BLaER1 (cell line): ENCODE data around the gene EEF1A2.

ENCODE experiments used
- H3K27ac ChIP-seq: shearing (Covaris generic); formaldehyde crosslinking; 2 replicates; pipeline ENCODE4 v1.8.1; 2022
- H3K27me3 ChIP-seq: shearing (Covaris generic); formaldehyde crosslinking; 2 replicates; pipeline ENCODE4 v1.8.1; 2022
- H3K36me3 ChIP-seq: shearing (Covaris generic); formaldehyde crosslinking; 2 replicates; pipeline ENCODE4 v1.8.1; 2022
- H3K4me1 ChIP-seq: shearing (Covaris generic); formaldehyde crosslinking; 2 replicates; pipeline ENCODE4 v1.8.1; 2022
- H3K4me2 ChIP-seq: shearing (Covaris generic); formaldehyde crosslinking; 2 replicates; pipeline ENCODE4 v1.8.1; 2022
- H3K4me3 ChIP-seq: shearing (Covaris generic); formaldehyde crosslinking; 2 replicates; pipeline ENCODE4 v1.8.1; 2022
- H3K9ac ChIP-seq: shearing (Covaris generic); formaldehyde crosslinking; 2 replicates; pipeline ENCODE4 v1.8.1; 2022
- H3K9me3 ChIP-seq: shearing (Covaris generic); formaldehyde crosslinking; 2 replicates; pipeline ENCODE4 v1.8.1; 2022
- H4K20me1 ChIP-seq: shearing (Covaris generic); formaldehyde crosslinking; 2 replicates; pipeline ENCODE4 v1.8.1; 2022
- Cebpa-rat ChIP-seq: shearing (Covaris generic); IDR thresholded peaks from 2 replicates; pipeline ENCODE4 v1.8.1; 2022

EEF1A2 gene

GRCh38 chr20:63471002-63471716, 27.7 kb downstream of the EEF1A2 start:
- H3K9ac ChIP-seq: no peak overlapping the region
- H4K20me1 ChIP-seq: peaks cover 91% of the 10 kb centered on the region
- no peak for TF ChIP-seq Cebpa-rat
- peaks cover 46% of the 10 kb centered on the region for H3K4me1 ChIP-seq
- peak overlapping the region; percentile 69 for H3K4me3 ChIP-seq
- no peaks in the 10 kb centered on the region for H3K36me3 ChIP-seq
- peak overlapping the region; percentile 93 for H3K4me2 ChIP-seq
- no peak overlapping the region for H3K27ac ChIP-seq
- H3K27me3 ChIP-seq: peaks cover 97% of the 10 kb centered on the region
- no peaks in the 10 kb centered on the region for H3K9me3 ChIP-seq

DNA sequence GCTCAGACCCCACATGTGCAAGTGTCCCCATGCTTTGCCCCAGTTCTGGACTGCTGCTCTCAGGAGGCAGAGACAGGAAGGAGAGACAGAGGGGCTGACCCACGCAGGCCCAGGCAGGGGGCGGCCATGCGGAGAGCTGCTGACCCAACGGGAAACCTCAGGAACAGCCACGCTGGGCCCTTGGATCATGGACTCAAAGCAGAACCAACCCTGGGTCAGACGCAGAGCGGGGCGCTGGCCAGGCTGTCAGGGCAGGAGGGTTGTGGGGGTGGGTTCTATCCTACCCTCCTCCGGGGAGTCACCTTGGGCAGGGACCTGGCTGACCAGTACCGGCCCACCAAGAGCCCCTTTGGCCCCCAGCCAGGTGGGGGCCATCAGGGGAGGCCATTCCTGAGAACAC, 28.5 kb downstream of the EEF1A2 start:
- Histone ChIP-seq H3K27ac (no peak overlapping the region), H3K4me3 (peak overlapping the region; percentile 11; the same call in 1 of the 2 replicates), H4K20me1 (peaks cover 92% of the 10 kb centered on the region), H3K4me1 (peaks cover 45% of the 10 kb centered on the region), H3K36me3 (no peaks in the 10 kb centered on the region), H3K9ac (no peak overlapping the region), H3K27me3 (peaks cover 97% of the 10 kb centered on the region), H3K9me3 (no peaks in the 10 kb centered on the region), H3K4me2 (peak overlapping the region; percentile 93; the same call in 1 of the 2 replicates)
- no peak for TF ChIP-seq Cebpa-rat

GRCh38 chr20:63469713-63470101, 29.2 kb downstream of the EEF1A2 start:
- no peak overlapping the region for H3K4me2 ChIP-seq
- TF ChIP-seq Cebpa-rat: no peak
- H4K20me1 ChIP-seq: peaks cover 92% of the 10 kb centered on the region
- H3K9me3 ChIP-seq: no peaks in the 10 kb centered on the region
- peaks cover 97% of the 10 kb centered on the region for H3K27me3 ChIP-seq
- H3K27ac ChIP-seq: no peak overlapping the region
- no peak overlapping the region for H3K4me3 ChIP-seq
- H3K36me3 ChIP-seq: no peaks in the 10 kb centered on the region
- peaks cover 38% of the 10 kb centered on the region for H3K4me1 ChIP-seq
- no peak overlapping the region for H3K9ac ChIP-seq

DNA sequence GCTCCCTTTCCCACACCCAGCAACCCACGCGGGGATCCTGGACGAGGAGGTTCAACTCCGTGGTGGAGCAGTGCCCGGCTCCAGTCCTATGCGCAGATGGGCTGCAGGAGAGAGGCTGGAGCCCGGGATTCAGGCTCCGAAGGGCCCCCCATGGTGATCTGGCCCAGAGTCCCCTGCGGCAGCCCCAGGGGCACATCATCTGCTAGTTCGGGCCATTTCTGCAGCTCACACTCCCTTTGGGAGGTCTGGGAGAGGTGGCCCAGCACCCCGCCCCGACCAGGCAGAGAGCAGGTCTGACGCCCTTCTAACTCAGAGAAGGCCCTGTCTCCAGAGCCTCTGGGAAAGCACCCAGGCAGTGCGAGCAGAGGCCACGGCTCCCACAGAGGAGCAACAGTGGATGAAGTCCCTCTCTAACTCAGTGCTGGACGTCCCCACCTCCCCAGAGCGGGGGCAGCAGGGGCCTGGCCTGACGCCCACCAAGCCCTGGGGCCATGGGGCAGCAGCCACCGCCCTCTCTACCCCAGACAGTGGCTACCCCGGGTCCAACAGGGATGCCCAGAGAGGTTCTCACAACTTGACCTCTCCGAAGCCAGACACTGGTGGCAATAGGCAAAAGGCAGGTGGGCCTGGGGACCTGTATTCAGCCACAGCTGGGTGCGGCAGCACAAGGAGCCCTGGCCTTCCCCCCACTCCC, 29.7 kb downstream of the EEF1A2 start:
- H3K9me3 ChIP-seq: no peaks in the 10 kb centered on the region
- H3K27me3 ChIP-seq: peaks cover 97% of the 10 kb centered on the region
- no peak overlapping the region for H3K4me2 ChIP-seq
- H3K4me3 ChIP-seq: no peak overlapping the region
- peaks cover 32% of the 10 kb centered on the region for H3K4me1 ChIP-seq
- no peak overlapping the region for H3K27ac ChIP-seq
- H4K20me1 ChIP-seq: peaks cover 92% of the 10 kb centered on the region
- no peak overlapping the region for H3K9ac ChIP-seq
- no peak for TF ChIP-seq Cebpa-rat
- H3K36me3 ChIP-seq: no peaks in the 10 kb centered on the region

GRCh38 chr20:63468421-63468820, 30.5 kb downstream of the EEF1A2 start:
- Histone ChIP-seq H3K4me3 (no peak overlapping the region), H3K36me3 (no peaks in the 10 kb centered on the region), H3K9me3 (no peaks in the 10 kb centered on the region), H3K4me2 (no peak overlapping the region), H3K27me3 (peaks cover 97% of the 10 kb centered on the region), H4K20me1 (peaks cover 92% of the 10 kb centered on the region), H3K27ac (no peak overlapping the region), H3K9ac (no peak overlapping the region), H3K4me1 (peaks cover 25% of the 10 kb centered on the region)
- TF ChIP-seq Cebpa-rat: no peak

- H3K27ac ChIP-seq: no peak overlapping the region
- no peak for TF ChIP-seq Cebpa-rat
- no peaks in the 10 kb centered on the region for H3K36me3 ChIP-seq
- H3K4me3 ChIP-seq: no peak overlapping the region
- H3K9me3 ChIP-seq: no peaks in the 10 kb centered on the region
- H4K20me1 ChIP-seq: peaks cover 96% of the 10 kb centered on the region
- peaks cover 100% of the 10 kb centered on the region for H3K27me3 ChIP-seq
- peaks cover 19% of the 10 kb centered on the region for H3K4me1 ChIP-seq
- no peak overlapping the region for H3K9ac ChIP-seq
- H3K4me2 ChIP-seq: no peak overlapping the region
Observed at GRCh38 chr20:63467294-63468083, 31.4 kb downstream of the EEF1A2 start.

- no peaks in the 10 kb centered on the region for H3K9me3 ChIP-seq
- peaks cover 100% of the 10 kb centered on the region for H3K27me3 ChIP-seq
- peaks cover 14% of the 10 kb centered on the region for H3K4me1 ChIP-seq
- H3K27ac ChIP-seq: no peak overlapping the region
- H3K4me2 ChIP-seq: no peak overlapping the region
- no peak for TF ChIP-seq Cebpa-rat
- H3K9ac ChIP-seq: no peak overlapping the region
- no peak overlapping the region for H3K4me3 ChIP-seq
- no peaks in the 10 kb centered on the region for H3K36me3 ChIP-seq
- peaks cover 98% of the 10 kb centered on the region for H4K20me1 ChIP-seq
Observed at GRCh38 chr20:63466861-63467260, 32.0 kb downstream of the EEF1A2 start.

- no peaks in the 10 kb centered on the region for H3K36me3 ChIP-seq
- H3K9me3 ChIP-seq: no peaks in the 10 kb centered on the region
- peaks cover 99% of the 10 kb centered on the region for H4K20me1 ChIP-seq
- no peak for TF ChIP-seq Cebpa-rat
- peaks cover 11% of the 10 kb centered on the region for H3K4me1 ChIP-seq
- H3K4me3 ChIP-seq: no peak overlapping the region
- H3K9ac ChIP-seq: no peak overlapping the region
- peaks cover 100% of the 10 kb centered on the region for H3K27me3 ChIP-seq
- H3K4me2 ChIP-seq: no peak overlapping the region
- H3K27ac ChIP-seq: no peak overlapping the region
Observed at GRCh38 chr20:63466250-63466825, 32.5 kb downstream of the EEF1A2 start.

- Histone ChIP-seq H3K27me3 (peaks cover 100% of the 10 kb centered on the region), H4K20me1 (peaks cover 97% of the 10 kb centered on the region), H3K27ac (no peak overlapping the region), H3K9me3 (no peaks in the 10 kb centered on the region), H3K9ac (no peak overlapping the region), H3K4me1 (peaks cover 4% of the 10 kb centered on the region; the same call in 1 of the 2 replicates), H3K36me3 (no peaks in the 10 kb centered on the region), H3K4me3 (no peak overlapping the region), H3K4me2 (no peak overlapping the region)
- no peak for TF ChIP-seq Cebpa-rat
Observed at GRCh38 chr20:63465380-63466249, 33.3 kb downstream of the EEF1A2 start.
